ENCODE results near the gene ACACA.
"Not testable (repeated sequence)": the region's sequence is repeated elsewhere in the genome, so short reads cannot be mapped to it uniquely, and the experiment has no call there.

Gene ACACA

GRCh38 chr17:37393352-37393751 lies 13.3 kb downstream of the ACACA start:
- no peak for DNase-seq (ENCODE audit: low read depth)

GRCh38 chr17:37392024-37392590 lies 14.5 kb downstream of the ACACA start:
- peak; percentile 86 for DNase-seq (ENCODE audit: low read depth)

GRCh38 chr17:37391146-37391545 lies 15.5 kb downstream of the ACACA start:
- peak; percentile 51 for DNase-seq (ENCODE audit: low read depth)

- no peak for DNase-seq (ENCODE audit: low read depth)
Measured at GRCh38 chr17:37389160-37389559, 17.5 kb downstream of the ACACA start.

GRCh38 chr17:37388266-37388665 lies 18.4 kb downstream of the ACACA start:
- DNase-seq (ENCODE audit: low read depth): peak; percentile 56

- DNase-seq (ENCODE audit: low read depth): no peak
Measured at GRCh38 chr17:37386462-37386861, 20.2 kb downstream of the ACACA start.

GRCh38 chr17:37385474-37385990 lies 21.1 kb downstream of the ACACA start:
- no peak for DNase-seq (ENCODE audit: low read depth)

GRCh38 chr17:37384560-37385149 lies 22.0 kb downstream of the ACACA start:
- DNase-seq (ENCODE audit: low read depth): peak; percentile 39

GRCh38 chr17:37382056-37382455 lies 24.6 kb downstream of the ACACA start:
- DNase-seq (ENCODE audit: low read depth): no peak

GRCh38 chr17:37375706-37376105 lies 30.9 kb downstream of the ACACA start, which contains the start of gene C17orf78:
TSS of gene C17orf78 (plus strand) at chr17:37375985. CDS start at chr17:37376093, 108 bp downstream.
- no peak for DNase-seq (ENCODE audit: low read depth)

- peak; percentile 85 for DNase-seq (ENCODE audit: low read depth)
Measured at GRCh38 chr17:37373530-37374159, 33.0 kb downstream of the ACACA start.

GRCh38 chr17:37368577-37368976 lies 38.1 kb downstream of the ACACA start:
- peak; percentile 70 for DNase-seq (ENCODE audit: low read depth)

GRCh38 chr17:37365589-37365988 lies 41.0 kb downstream of the ACACA start:
- DNase-seq (ENCODE audit: low read depth): peak; percentile 24

GRCh38 chr17:37361543-37361942 lies 45.1 kb downstream of the ACACA start:
- DNase-seq (ENCODE audit: low read depth): no peak

- peak; percentile 27 for DNase-seq (ENCODE audit: low read depth)
Measured at GRCh38 chr17:37360632-37361031, 46.0 kb downstream of the ACACA start.

- peak; percentile 31 for DNase-seq (ENCODE audit: low read depth)
Measured at GRCh38 chr17:37359682-37360188, 46.9 kb downstream of the ACACA start.

- peak; percentile 94 for DNase-seq (ENCODE audit: low read depth)
Measured at GRCh38 chr17:37358830-37359681, 47.6 kb downstream of the ACACA start.

- peak; percentile 65 for DNase-seq (ENCODE audit: low read depth)
Measured at GRCh38 chr17:37358098-37358829, 48.4 kb downstream of the ACACA start.

GRCh38 chr17:37356796-37357569 lies 49.7 kb downstream of the ACACA start:
- DNase-seq (ENCODE audit: low read depth): not testable (repeated sequence)

GRCh38 chr17:37346863-37347402 lies 59.7 kb downstream of the ACACA start:
- DNase-seq (ENCODE audit: low read depth): not testable (repeated sequence)
